ENCODE measurements around the gene EPHA2.
A peak's percentile ranks its signal among the peaks of the same experiment; 100 is the strongest.

Gene EPHA2

DNA sequence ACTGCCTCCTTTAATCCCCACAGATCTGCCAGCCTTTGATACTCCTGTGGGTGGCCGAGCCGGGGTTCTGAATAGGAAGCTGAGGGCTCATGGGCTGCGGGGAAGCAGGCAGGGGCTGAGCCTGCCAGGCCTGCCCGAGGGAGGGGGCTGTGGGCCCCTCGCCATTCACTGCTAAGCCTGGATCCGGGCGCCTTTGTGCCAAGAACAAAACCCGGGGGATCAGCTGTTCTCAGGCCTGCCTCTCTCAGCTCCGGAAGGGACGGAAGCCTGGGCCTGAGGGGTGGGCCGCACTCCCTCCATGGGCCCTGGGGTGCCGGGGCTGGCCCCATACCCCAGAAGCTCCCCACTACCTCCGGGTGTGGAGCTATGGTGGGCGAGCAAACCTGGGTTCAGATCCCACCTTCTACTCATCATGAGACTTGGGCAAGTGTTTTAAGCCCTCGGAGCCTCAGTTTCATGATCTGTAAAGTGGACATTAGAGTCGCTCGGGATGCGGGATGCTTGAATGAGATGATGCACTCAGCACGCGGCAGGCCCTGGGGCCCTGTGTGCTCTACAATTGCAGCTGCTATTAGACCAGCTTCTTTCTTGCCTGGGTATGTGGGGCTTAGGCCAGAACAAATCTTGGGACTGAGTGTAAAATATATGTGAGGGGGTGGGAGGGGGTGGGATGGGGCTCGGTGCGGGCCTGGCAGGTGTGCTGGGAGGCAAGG lies 19.2 kb upstream of the EPHA2 start:
- DNase-seq (ENCODE audit: low spot score): no peak
- ChIA-PET CTCF (no interaction called here), POLR2A (ENCODE audit: low non-redundant PET) (no interaction called here)
- TF ChIP-seq, protein P1, sequence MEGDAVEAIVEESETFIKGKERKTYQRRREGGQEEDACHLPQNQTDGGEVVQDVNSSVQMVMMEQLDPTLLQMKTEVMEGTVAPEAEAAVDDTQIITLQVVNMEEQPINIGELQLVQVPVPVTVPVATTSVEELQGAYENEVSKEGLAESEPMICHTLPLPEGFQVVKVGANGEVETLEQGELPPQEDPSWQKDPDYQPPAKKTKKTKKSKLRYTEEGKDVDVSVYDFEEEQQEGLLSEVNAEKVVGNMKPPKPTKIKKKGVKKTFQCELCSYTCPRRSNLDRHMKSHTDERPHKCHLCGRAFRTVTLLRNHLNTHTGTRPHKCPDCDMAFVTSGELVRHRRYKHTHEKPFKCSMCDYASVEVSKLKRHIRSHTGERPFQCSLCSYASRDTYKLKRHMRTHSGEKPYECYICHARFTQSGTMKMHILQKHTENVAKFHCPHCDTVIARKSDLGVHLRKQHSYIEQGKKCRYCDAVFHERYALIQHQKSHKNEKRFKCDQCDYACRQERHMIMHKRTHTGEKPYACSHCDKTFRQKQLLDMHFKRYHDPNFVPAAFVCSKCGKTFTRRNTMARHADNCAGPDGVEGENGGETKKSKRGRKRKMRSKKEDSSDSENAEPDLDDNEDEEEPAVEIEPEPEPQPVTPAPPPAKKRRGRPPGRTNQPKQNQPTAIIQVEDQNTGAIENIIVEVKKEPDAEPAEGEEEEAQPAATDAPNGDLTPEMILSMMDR (conservative IDR thresholded peaks at IDR 0.05; ENCODE audit: low read depth): no peak
- H3K27ac ChIP-seq: peak overlapping the region; percentile 98

DNA sequence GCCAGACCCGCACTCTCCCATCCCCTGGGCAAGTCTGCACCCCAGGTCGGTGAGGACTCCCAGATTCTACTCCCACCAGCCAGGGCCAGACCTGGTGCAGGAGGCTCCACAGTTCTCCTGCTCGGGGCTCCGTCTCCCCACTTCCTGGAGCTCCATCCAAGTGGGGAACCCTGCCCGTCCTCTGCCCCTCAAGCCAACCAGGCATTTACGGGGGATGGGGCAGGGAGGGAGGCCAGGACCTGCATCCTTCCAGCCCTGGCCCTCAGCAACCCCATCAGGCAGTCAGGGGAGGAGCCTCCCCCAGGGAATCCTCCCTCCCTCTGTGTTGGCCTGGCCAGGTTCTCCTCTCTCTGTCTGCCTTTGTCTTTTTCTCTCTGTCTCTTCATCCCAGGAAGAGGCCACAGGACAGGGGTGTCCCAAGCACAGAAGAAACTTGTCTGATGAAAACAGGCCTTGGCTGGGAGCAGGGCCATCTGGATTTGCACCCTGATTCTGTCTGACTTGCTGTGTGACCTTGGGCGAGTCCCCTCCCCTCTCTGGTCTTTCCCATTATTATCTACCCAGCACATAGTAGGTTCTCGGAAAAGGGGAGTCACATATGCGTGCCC lies 18.5 kb upstream of the EPHA2 start:
- peak overlapping the region; percentile 98 for H3K27ac ChIP-seq
- CTCF ChIA-PET: no interaction called here
- TF ChIP-seq, protein P1 (conservative IDR thresholded peaks at IDR 0.05; ENCODE audit: low read depth): no peak
- POLR2A ChIA-PET (ENCODE audit: low non-redundant PET): no interaction called here
- DNase-seq (ENCODE audit: low spot score): no peak

DNA sequence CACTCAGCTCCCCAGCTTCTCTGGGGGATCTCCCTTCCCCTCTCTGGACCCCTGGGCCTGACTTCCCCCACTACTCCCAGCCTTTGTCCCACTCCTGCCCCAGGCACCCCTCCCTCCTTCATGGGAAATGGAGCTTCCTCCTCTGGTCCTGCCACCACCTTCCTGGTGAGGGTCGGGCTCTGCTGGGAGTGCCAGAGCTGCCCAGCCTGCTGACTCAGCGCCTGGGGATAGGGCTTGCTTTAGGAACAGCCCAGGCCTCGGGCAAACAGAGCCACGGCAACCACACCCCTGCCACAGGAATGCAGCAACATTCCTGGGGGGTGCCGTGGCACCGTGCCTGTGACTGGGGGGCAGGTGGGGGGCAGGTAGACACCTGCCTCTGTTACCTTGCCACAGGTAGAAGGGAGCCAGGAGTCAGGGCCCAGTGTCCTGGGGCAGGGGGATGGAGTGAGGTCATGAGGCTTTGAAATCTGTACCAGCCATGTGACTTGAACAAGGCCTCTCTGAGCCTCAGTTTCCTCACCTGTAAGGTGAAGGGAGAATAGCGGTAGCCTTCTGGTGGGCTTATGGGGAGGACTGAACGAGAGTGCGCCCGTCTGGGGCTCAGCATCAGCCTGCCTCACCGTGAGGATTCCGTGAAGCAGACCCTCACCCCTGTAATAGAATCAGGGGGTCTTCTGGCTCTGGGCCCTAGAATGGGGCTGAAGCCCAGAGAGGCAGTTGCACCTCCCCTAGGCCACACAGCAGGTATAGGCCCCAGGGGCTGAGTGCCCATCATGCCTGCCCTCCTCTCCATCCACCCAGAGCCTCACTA lies 17.8 kb upstream of the EPHA2 start:
- CTCF ChIA-PET: interaction anchor here (1.3 kb wide), 1 partner anchor 17 kb away, joined by 3 read pairs; the partner anchor contains the start of gene EPHA2
- TF ChIP-seq, protein P1 (conservative IDR thresholded peaks at IDR 0.05; ENCODE audit: low read depth): no peak
- H3K27ac ChIP-seq: peak overlapping the region; percentile 98
- DNase-seq (ENCODE audit: low spot score): peak; percentile 92
- POLR2A ChIA-PET (ENCODE audit: low non-redundant PET): interaction anchor here (0.9 kb wide), 1 partner anchor 11 kb away, joined by 3 read pairs; no protein-coding TSS in a partner anchor

DNA sequence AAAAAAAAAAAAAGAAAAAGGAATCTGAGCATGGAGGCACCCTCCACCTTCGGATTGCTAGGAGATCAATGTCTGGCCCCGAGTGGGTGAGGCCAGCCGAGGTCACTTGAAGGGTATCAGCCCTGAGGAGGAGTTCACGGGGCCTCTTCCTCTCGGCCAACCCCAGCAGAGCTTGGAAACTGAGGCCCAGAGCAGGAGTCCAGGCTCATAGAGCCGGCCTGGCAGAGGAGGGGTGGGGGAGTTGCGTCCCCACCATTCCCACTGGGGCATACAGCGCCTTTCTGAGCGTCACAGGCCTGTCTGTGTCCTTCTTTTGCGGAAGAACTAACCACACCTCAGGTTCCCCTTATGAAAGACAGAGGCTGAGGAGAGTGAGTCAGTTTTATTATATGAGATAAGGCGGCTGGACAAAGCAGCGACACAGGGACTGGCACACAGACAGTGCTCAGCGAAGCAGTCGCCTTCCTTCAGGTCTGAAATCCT lies 17.1 kb upstream of the EPHA2 start:
- POLR2A ChIA-PET (ENCODE audit: low non-redundant PET): interaction anchor here (0.9 kb wide), 1 partner anchor 12 kb away, joined by 3 read pairs; no protein-coding TSS in a partner anchor
- CTCF ChIA-PET: interaction anchor here (0.7 to 1.3 kb wide), 2 partner anchors 15 to 17 kb away, joined by 3 read pairs; partner anchors contain the start of gene EPHA2
- DNase-seq (ENCODE audit: low spot score): no peak
- H3K27ac ChIP-seq: peak overlapping the region; percentile 98
- TF ChIP-seq, protein P1 (conservative IDR thresholded peaks at IDR 0.05; ENCODE audit: low read depth): no peak

DNA sequence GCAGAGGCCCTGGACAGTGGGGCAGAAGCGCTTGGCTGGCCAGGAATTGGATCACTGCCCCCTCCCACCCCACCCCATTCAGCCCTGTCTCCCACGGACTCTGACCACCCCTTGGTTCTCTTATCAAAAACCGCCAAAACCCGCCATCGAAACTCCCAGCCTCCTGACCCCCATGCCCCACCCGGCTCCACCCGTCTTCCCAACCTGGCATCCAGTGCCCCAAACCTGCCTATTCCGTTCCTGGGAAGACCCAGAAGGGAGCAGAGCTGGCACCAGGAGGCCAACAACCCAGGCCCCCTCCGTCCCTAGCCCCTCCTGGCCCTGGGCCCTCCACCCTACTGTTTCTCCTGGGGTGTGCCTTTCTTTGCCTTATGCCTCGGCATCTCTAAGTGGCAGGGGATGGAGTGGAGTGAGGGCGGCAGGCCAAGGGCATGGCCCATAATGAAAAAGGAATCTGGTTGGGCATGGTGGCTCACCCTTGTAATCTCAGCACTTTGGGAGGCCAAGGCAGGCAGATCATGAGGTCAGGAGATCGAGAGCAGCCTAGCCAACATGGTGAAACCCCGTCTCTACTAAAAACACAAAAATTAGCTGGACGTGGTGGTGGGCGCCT lies 16.5 kb upstream of the EPHA2 start:
- H3K27ac ChIP-seq: peak overlapping the region; percentile 98
- ChIA-PET CTCF (interaction anchor here (0.7 to 1.3 kb wide), 2 partner anchors 15 to 16 kb away, joined by 3 read pairs; partner anchors contain the start of gene EPHA2), POLR2A (ENCODE audit: low non-redundant PET) (no interaction called here)
- TF ChIP-seq, protein P1 (conservative IDR thresholded peaks at IDR 0.05; ENCODE audit: low read depth): no peak
- no peak for DNase-seq (ENCODE audit: low spot score)
